HepG2 (cell line): ENCODE data around the gene LIME1. TPM values are rescaled to one million over a fixed set of nuclear protein-coding genes. Genes with fewer than 3 reads are reported as not detected.

ENCODE experiments used
- FOXJ3 ChIP-seq: sonication (generic); formaldehyde crosslinking; IDR thresholded peaks from 2 replicates; pipeline ENCODE4 v1.4.0; 2020; ENCODE audit warnings: missing genetic modification reagents, mild to moderate bottlenecking, borderline replicate concordance
- HOXA3 ChIP-seq: sonication (generic); formaldehyde crosslinking; IDR thresholded peaks from 2 replicates; pipeline ENCODE4 v1.5.0; 2020; ENCODE audit warnings: missing genetic modification reagents
- KDM5B ChIP-seq: sonication (generic); formaldehyde crosslinking; IDR thresholded peaks from 2 replicates; pipeline ENCODE4 v1.4.0; 2020; ENCODE audit warnings: missing genetic modification reagents, mild to moderate bottlenecking, borderline replicate concordance
- KLF15 ChIP-seq: sonication (generic); formaldehyde crosslinking; IDR thresholded peaks from 2 replicates; pipeline ENCODE4 v1.8.1; 2023; ENCODE audit warnings: borderline replicate concordance, mild to moderate bottlenecking, inconsistent platforms, missing genetic modification reagents, mixed read lengths
- MTA3 ChIP-seq: sonication (generic); formaldehyde crosslinking; IDR thresholded peaks from 2 replicates; pipeline ENCODE4 v1.4.0; 2020; ENCODE audit warnings: missing genetic modification reagents
- NCOA1 ChIP-seq: sonication (generic); formaldehyde crosslinking; IDR thresholded peaks from 2 replicates; pipeline ENCODE4 v1.9.0; 2021; ENCODE audit warnings: missing genetic modification reagents
- POLR2A ChIP-seq, 2 experiments: IDR thresholded peaks; 2 replicates each; pipeline ENCODE4 v1.6.1; 2011; ENCODE audit warnings: low read depth in 2 of 2, low read length in 2 of 2, mild to moderate bottlenecking in 1 of 2, moderate library complexity in 1 of 2; ENCODE audit not compliant: insufficient read depth in 1 of 2
- SIN3A ChIP-seq: IDR thresholded peaks from 2 replicates; pipeline ENCODE4 v1.6.1; 2011; ENCODE audit warnings: low read depth, mild to moderate bottlenecking, control low read depth, low read length, borderline replicate concordance
- SRY ChIP-seq: sonication (generic); formaldehyde crosslinking; IDR thresholded peaks from 2 replicates; pipeline ENCODE4 v1.8.0; 2022; ENCODE audit warnings: mild to moderate bottlenecking, missing genetic modification reagents
- ZFP36 ChIP-seq: fragments of 150-350 bp; IDR thresholded peaks from 2 replicates; pipeline ENCODE4 v1.6.1; 2018; ENCODE audit warnings: borderline replicate concordance, low read length, low read depth; ENCODE audit not compliant: partially characterized antibody
- ZKSCAN1 ChIP-seq: fragments of 150-350 bp; IDR thresholded peaks from 2 replicates; pipeline ENCODE4 v1.6.1; 2014; ENCODE audit warnings: low read length
- ZNF260 ChIP-seq: sonication (generic); formaldehyde crosslinking; IDR thresholded peaks from 2 replicates; pipeline ENCODE4 v1.4.0; 2020; ENCODE audit warnings: missing genetic modification reagents, low read depth, mild to moderate bottlenecking, borderline replicate concordance
- ZNF780A ChIP-seq: sonication (generic); formaldehyde crosslinking; IDR thresholded peaks from 2 replicates; pipeline ENCODE4 v1.8.0; 2022; ENCODE audit warnings: mild to moderate bottlenecking, missing genetic modification reagents, moderate library complexity
- polyA plus RNA-seq, 8 experiments: library from polyadenylated mRNA; depleted of rRNA in 3 of 8; stranded (reverse) in 7 of 8; unstranded in 1 of 8; fragments of >200 nt; fragmentation: Illumina TruSeq in 4 of 8; extraction: Trizol in 4 of 8; gene quantifications; 2 replicates each; pipeline versions ENCODE4 v1.2.1 to v1.2.3, GENCODE V29; 2011 to 2016; ENCODE audit warnings: low read depth in 4 of 8, missing spikeins in 1 of 8, mixed read lengths in 1 of 8; ENCODE audit not compliant: insufficient read depth in 1 of 8
- total RNA-seq, 5 experiments: library from RNA; depleted of rRNA; stranded (reverse); fragments of >200 nt; fragmentation: Illumina TruSeq; extraction: Trizol; gene quantifications; 2 replicates each; pipeline ENCODE4 v1.2.3, GENCODE V29; 2016; ENCODE audit warnings: low read depth in 1 of 5
- TF ChIP-seq, protein P1 (sequence below): sonication (generic); formaldehyde crosslinking; IDR thresholded peaks from 2 replicates; pipeline ENCODE4 v1.4.0; 2020; ENCODE audit warnings: missing genetic modification reagents, mild to moderate bottlenecking, borderline replicate concordance
- TF ChIP-seq, protein P2 (sequence below): sonication (generic); formaldehyde crosslinking; IDR thresholded peaks from 2 replicates; pipeline ENCODE4 v1.5.0; 2020; ENCODE audit warnings: mild to moderate bottlenecking, missing genetic modification reagents
- TF ChIP-seq, protein P3 (sequence below): sonication (generic); formaldehyde crosslinking; IDR thresholded peaks from 2 replicates; pipeline ENCODE4; 2020; ENCODE audit warnings: missing genetic modification reagents, mild to moderate bottlenecking, borderline replicate concordance
- TF ChIP-seq, protein P4 (sequence below): sonication (generic); formaldehyde crosslinking; IDR thresholded peaks from 2 replicates; pipeline ENCODE4 v1.5.0; 2020; ENCODE audit warnings: mild to moderate bottlenecking, missing genetic modification reagents
- TF ChIP-seq, protein P5 (sequence below): IDR thresholded peaks from 2 replicates; pipeline ENCODE4 v1.6.1; 2012; ENCODE audit warnings: low read length, improper control_type of control experiment

The LIME1 gene
- total and polyA plus RNA-seq, 2 of the 13 experiments (the other 11 are each of a cell fraction or from before 2014, with no cell fraction given): 13.0 to 61.5 TPM

DNA sequence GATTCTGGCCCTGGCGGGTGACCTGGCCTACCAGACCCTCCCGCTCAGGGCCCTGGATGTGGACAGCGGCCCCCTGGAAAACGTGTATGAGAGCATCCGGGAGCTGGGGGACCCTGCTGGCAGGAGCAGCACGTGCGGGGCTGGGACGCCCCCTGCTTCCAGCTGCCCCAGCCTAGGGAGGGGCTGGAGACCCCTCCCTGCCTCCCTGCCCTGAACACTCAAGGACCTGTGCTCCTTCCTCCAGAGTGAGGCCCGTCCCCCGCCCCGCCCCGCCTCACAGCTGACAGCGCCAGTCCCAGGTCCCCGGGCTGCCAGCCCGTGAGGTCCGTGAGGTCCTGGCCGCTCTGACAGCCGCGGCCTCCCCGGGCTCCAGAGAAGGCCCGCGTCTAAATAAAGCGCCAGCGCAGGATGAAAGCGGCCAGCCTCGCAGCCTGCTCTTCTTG lies 2.2 kb downstream of the LIME1 start (continued):
- peak; percentile 95; the same call in 1 of the 2 replicates for TF ChIP-seq NCOA1 (CRISPR knock-in tag)
- no peak; the same call in 1 of the 2 replicates for TF ChIP-seq KLF15
- TF ChIP-seq, protein P1, sequence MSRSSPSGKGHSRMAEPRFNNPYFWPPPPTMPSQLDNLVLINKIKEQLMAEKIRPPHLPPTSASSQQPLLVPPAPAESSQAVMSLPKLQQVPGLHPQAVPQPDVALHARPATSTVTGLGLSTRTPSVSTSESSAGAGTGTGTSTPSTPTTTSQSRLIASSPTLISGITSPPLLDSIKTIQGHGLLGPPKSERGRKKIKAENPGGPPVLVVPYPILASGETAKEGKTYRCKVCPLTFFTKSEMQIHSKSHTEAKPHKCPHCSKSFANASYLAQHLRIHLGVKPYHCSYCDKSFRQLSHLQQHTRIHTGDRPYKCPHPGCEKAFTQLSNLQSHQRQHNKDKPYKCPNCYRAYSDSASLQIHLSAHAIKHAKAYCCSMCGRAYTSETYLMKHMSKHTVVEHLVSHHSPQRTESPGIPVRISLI (CRISPR knock-in tag): no peak
- no peak for TF ChIP-seq ZFP36
- TF ChIP-seq, protein P2, sequence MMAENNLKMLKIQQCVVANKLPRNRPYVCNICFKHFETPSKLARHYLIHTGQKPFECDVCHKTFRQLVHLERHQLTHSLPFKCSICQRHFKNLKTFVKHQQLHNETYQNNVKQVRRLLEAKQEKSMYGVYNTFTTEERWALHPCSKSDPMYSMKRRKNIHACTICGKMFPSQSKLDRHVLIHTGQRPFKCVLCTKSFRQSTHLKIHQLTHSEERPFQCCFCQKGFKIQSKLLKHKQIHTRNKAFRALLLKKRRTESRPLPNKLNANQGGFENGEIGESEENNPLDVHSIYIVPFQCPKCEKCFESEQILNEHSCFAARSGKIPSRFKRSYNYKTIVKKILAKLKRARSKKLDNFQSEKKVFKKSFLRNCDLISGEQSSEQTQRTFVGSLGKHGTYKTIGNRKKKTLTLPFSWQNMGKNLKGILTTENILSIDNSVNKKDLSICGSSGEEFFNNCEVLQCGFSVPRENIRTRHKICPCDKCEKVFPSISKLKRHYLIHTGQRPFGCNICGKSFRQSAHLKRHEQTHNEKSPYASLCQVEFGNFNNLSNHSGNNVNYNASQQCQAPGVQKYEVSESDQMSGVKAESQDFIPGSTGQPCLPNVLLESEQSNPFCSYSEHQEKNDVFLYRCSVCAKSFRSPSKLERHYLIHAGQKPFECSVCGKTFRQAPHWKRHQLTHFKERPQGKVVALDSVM (CRISPR knock-in tag): no peak; the same call in 1 of the 2 replicates
- TF ChIP-seq HOXA3 (CRISPR knock-in tag): no peak
- TF ChIP-seq FOXJ3 (CRISPR knock-in tag): no peak
- no peak for TF ChIP-seq ZKSCAN1
- TF ChIP-seq SIN3A: no peak
- TF ChIP-seq, protein P3, sequence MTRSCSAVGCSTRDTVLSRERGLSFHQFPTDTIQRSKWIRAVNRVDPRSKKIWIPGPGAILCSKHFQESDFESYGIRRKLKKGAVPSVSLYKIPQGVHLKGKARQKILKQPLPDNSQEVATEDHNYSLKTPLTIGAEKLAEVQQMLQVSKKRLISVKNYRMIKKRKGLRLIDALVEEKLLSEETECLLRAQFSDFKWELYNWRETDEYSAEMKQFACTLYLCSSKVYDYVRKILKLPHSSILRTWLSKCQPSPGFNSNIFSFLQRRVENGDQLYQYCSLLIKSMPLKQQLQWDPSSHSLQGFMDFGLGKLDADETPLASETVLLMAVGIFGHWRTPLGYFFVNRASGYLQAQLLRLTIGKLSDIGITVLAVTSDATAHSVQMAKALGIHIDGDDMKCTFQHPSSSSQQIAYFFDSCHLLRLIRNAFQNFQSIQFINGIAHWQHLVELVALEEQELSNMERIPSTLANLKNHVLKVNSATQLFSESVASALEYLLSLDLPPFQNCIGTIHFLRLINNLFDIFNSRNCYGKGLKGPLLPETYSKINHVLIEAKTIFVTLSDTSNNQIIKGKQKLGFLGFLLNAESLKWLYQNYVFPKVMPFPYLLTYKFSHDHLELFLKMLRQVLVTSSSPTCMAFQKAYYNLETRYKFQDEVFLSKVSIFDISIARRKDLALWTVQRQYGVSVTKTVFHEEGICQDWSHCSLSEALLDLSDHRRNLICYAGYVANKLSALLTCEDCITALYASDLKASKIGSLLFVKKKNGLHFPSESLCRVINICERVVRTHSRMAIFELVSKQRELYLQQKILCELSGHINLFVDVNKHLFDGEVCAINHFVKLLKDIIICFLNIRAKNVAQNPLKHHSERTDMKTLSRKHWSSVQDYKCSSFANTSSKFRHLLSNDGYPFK (CRISPR knock-in tag): peak; percentile 56; the same call in 1 of the 2 replicates
- TF ChIP-seq POLR2A (IDR thresholded peaks at IDR 0.05; ENCODE audit: insufficient read depth in 1 of 2, low read depth in 2 of 2, low read length in 2 of 2): no peak
- TF ChIP-seq, protein P4, sequence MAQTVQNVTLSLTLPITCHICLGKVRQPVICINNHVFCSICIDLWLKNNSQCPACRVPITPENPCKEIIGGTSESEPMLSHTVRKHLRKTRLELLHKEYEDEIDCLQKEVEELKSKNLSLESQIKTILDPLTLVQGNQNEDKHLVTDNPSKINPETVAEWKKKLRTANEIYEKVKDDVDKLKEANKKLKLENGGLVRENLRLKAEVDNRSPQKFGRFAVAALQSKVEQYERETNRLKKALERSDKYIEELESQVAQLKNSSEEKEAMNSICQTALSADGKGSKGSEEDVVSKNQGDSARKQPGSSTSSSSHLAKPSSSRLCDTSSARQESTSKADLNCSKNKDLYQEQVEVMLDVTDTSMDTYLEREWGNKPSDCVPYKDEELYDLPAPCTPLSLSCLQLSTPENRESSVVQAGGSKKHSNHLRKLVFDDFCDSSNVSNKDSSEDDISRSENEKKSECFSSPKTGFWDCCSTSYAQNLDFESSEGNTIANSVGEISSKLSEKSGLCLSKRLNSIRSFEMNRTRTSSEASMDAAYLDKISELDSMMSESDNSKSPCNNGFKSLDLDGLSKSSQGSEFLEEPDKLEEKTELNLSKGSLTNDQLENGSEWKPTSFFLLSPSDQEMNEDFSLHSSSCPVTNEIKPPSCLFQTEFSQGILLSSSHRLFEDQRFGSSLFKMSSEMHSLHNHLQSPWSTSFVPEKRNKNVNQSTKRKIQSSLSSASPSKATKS (CRISPR knock-in tag): no peak; the same call in 1 of the 2 replicates
- no peak for TF ChIP-seq ZNF780A (CRISPR knock-in tag)
- no peak for TF ChIP-seq ZNF260 (CRISPR knock-in tag)
- TF ChIP-seq SRY (CRISPR knock-in tag): no peak; the same call in 1 of the 2 replicates
- TF ChIP-seq MTA3 (CRISPR knock-in tag): no peak
- TF ChIP-seq, protein P5, sequence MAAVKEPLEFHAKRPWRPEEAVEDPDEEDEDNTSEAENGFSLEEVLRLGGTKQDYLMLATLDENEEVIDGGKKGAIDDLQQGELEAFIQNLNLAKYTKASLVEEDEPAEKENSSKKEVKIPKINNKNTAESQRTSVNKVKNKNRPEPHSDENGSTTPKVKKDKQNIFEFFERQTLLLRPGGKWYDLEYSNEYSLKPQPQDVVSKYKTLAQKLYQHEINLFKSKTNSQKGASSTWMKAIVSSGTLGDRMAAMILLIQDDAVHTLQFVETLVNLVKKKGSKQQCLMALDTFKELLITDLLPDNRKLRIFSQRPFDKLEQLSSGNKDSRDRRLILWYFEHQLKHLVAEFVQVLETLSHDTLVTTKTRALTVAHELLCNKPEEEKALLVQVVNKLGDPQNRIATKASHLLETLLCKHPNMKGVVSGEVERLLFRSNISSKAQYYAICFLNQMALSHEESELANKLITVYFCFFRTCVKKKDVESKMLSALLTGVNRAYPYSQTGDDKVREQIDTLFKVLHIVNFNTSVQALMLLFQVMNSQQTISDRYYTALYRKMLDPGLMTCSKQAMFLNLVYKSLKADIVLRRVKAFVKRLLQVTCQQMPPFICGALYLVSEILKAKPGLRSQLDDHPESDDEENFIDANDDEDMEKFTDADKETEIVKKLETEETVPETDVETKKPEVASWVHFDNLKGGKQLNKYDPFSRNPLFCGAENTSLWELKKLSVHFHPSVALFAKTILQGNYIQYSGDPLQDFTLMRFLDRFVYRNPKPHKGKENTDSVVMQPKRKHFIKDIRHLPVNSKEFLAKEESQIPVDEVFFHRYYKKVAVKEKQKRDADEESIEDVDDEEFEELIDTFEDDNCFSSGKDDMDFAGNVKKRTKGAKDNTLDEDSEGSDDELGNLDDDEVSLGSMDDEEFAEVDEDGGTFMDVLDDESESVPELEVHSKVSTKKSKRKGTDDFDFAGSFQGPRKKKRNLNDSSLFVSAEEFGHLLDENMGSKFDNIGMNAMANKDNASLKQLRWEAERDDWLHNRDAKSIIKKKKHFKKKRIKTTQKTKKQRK: no peak
- TF ChIP-seq KDM5B (CRISPR knock-in tag): no peak
